GM21515 (cell line): ENCODE data around the gene SELL.
"Not testable (repeated sequence)": the region's sequence is repeated elsewhere in the genome, so short reads cannot be mapped to it uniquely, and the experiment has no call there.

Experiments
- ATAC-seq: cut with Tn5 transposase; IDR thresholded peaks from one replicate; pipeline ENCODE4 v1.9.1; 2021; ENCODE audit not compliant: unreplicated experiment

SELL gene

GRCh38 chr1:169707912-169708604, 3.4 kb downstream of the SELL start:
- ATAC-seq: no peak

GRCh38 chr1:169704797-169705196, 6.6 kb downstream of the SELL start:
- ATAC-seq: no peak

GRCh38 chr1:169701261-169702005, 10.0 kb downstream of the SELL start:
- no peak for ATAC-seq

- no peak for ATAC-seq
Observed at GRCh38 chr1:169699707-169700106, 11.7 kb downstream of the SELL start.

GRCh38 chr1:169698976-169699375, 12.4 kb downstream of the SELL start:
- no peak for ATAC-seq

GRCh38 chr1:169697755-169698154, 13.7 kb downstream of the SELL start:
- peak; percentile 43 for ATAC-seq

- ATAC-seq: no peak
Observed at GRCh38 chr1:169696273-169697100, 14.9 kb downstream of the SELL start.

GRCh38 chr1:169694304-169695075, 16.9 kb downstream of the SELL start:
- peak; percentile 46 for ATAC-seq

GRCh38 chr1:169692756-169693460, 18.5 kb downstream of the SELL start:
- peak; percentile 25 for ATAC-seq

- ATAC-seq: no peak
Observed at GRCh38 chr1:169690489-169690888, 20.9 kb downstream of the SELL start.

- ATAC-seq: no peak
Observed at GRCh38 chr1:169689395-169689794, 22.0 kb downstream of the SELL start.

GRCh38 chr1:169688377-169688776, 23.0 kb downstream of the SELL start:
- ATAC-seq: not testable (repeated sequence)

GRCh38 chr1:169683661-169684060, 27.8 kb downstream of the SELL start:
- no peak for ATAC-seq

- ATAC-seq: not testable (repeated sequence)
Observed at GRCh38 chr1:169683168-169683567, 28.3 kb downstream of the SELL start.

- ATAC-seq: no peak
Observed at GRCh38 chr1:169682071-169682470, 29.3 kb downstream of the SELL start.

GRCh38 chr1:169681140-169681539, 30.3 kb downstream of the SELL start:
- ATAC-seq: peak; percentile 50

GRCh38 chr1:169680377-169681019, 30.9 kb downstream of the SELL start:
- ATAC-seq: peak; percentile 61

- no peak for ATAC-seq
Observed at GRCh38 chr1:169679692-169680091, 31.7 kb downstream of the SELL start.

GRCh38 chr1:169676001-169676400, 35.4 kb downstream of the SELL start:
- ATAC-seq: no peak

GRCh38 chr1:169670836-169671235, 40.6 kb downstream of the SELL start:
- ATAC-seq: no peak
